HG03460 (cell line): ENCODE measurements around the gene PCDH11Y.
"Not testable (repeated sequence)": the region's sequence is repeated elsewhere in the genome, so short reads cannot be mapped to it uniquely, and the experiment has no call there.

Experiments used
- ATAC-seq: cut with Tn5 transposase; IDR thresholded peaks from one replicate; pipeline ENCODE4 v1.9.1; 2021; ENCODE audit not compliant: unreplicated experiment

PCDH11Y gene, protein sequence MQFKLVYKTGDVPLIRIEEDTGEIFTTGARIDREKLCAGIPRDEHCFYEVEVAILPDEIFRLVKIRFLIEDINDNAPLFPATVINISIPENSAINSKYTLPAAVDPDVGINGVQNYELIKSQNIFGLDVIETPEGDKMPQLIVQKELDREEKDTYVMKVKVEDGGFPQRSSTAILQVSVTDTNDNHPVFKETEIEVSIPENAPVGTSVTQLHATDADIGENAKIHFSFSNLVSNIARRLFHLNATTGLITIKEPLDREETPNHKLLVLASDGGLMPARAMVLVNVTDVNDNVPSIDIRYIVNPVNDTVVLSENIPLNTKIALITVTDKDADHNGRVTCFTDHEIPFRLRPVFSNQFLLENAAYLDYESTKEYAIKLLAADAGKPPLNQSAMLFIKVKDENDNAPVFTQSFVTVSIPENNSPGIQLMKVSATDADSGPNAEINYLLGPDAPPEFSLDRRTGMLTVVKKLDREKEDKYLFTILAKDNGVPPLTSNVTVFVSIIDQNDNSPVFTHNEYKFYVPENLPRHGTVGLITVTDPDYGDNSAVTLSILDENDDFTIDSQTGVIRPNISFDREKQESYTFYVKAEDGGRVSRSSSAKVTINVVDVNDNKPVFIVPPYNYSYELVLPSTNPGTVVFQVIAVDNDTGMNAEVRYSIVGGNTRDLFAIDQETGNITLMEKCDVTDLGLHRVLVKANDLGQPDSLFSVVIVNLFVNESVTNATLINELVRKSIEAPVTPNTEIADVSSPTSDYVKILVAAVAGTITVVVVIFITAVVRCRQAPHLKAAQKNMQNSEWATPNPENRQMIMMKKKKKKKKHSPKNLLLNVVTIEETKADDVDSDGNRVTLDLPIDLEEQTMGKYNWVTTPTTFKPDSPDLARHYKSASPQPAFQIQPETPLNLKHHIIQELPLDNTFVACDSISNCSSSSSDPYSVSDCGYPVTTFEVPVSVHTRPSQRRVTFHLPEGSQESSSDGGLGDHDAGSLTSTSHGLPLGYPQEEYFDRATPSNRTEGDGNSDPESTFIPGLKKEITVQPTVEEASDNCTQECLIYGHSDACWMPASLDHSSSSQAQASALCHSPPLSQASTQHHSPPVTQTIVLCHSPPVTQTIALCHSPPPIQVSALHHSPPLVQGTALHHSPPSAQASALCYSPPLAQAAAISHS (N-terminal part only)

GRCh38 chrY:5000057-5000456, at the start of gene PCDH11Y:
Gene PCDH11Y (plus strand): TSS chrY:5000296. CDS start chrY:5057100, 56,804 bp downstream.
- ATAC-seq, result not testable (repeated sequence)

DNA sequence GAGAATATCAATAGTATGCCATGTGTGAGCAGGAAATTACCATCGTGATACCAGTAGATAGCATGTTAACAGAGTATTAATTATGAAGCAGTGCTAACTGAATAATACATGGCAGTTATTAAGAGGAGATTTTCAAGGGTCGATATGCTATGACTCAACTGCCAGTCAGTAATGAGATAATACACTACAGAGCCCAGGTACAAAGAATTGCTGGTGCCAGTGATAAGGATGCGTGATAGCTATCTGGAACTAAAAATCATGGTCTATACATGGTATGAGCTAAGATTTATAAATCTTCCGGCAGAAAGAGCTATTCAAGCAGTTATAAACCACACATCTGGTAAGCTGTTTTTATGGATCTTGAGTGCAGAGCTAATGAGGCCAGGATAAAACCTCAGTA, 32.2 kb upstream of the PCDH11Y start:
- not testable (repeated sequence) for ATAC-seq

- peak; percentile 99 for ATAC-seq
Observed at GRCh38 chrY:4991743-4992400, 8.2 kb upstream of the PCDH11Y start.

DNA sequence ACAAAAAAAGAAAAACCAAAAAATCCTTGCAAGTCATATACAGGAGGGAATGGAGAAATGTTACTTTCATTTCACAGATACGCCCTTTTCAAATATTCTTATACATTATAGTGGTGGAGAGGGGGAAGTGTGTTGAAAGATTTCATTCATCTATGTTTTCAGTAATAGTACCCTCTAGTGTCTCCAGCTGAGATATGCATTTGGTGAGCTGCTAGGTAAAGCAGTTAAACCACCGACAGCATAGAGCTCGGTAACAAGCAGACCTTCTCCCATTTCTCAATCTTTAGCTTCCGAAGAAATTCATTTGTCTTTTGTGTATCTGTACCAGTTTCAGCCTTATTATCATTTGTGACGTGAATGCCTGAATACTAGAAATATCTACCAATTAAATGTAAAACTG, 5.2 kb upstream of the PCDH11Y start:
- not testable (repeated sequence) for ATAC-seq

- not testable (repeated sequence) for ATAC-seq
Observed at GRCh38 chrY:5002476-5003184, 2.5 kb downstream of the PCDH11Y start.

DNA sequence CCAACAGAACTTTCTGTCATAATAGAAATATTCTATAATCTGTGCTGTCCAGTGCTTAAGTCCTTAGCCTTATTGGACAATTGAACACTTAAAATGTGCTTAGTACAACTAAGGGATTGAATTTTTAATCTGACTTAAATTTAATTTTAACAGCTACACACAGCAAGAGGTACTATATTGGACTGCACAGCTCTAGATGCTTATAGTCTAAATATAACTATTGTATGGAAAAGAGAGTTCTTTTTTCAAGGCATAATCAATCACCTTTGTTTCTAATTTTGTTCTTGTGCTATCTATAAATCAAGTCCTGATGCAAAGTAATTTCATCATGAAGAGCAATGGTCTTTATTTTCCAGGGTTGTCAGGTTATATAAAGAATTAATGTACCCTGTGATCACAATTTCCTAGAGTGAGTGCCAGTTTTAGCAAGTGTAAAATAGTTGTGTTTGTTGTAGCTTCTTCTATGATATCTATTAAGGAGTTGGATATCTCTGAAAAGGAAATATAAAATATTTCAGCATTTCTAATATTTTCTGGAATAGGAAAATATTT, 39.0 kb downstream of the PCDH11Y start:
- not testable (repeated sequence) for ATAC-seq

- not testable (repeated sequence) for ATAC-seq
Observed at GRCh38 chrY:5083017-5083416, 82.9 kb downstream of the PCDH11Y start.

DNA sequence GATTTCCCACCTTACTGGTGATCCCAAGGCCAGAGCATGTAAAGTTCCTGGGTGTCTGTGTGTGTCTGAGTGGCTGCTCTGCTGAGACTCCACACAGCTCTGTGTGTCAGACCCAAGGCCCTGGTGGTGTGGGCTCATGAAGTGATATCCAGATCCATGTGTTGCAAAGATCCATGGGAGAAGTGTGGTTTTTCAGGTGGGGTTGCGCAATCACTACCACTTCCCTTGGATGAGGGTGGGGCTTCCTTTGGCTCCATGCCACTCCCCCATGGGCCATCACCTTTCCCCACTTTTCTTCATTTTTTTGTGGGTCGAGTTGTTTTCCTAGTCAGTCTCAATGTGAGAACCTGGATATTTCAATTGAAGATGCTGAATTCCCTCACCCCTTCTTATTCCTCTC, 182.9 kb downstream of the PCDH11Y start:
- not testable (repeated sequence) for ATAC-seq

- ATAC-seq, result not testable (repeated sequence)
Observed at GRCh38 chrY:5215116-5215515, 215.0 kb downstream of the PCDH11Y start.

GRCh38 chrY:5324931-5325330, 324.8 kb downstream of the PCDH11Y start:
- not testable (repeated sequence) for ATAC-seq

DNA sequence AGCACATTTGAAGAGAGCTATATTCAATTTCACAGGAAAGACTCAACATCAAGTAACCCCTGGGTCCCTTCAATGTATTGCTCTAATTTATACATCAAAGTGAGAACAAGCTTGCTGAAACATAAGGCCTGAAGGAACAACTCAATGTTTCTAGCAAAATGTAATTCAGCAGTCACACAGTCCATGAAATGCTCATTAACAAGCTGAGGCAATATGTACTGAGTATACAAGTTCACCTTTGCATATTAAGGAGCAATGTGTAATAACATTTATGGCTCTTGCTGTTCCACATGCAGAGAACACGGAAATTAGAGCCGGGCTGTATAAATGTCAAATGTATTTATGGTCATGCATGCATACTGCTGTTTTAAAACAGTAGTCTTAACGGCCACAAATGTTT, 342.1 kb downstream of the PCDH11Y start:
- not testable (repeated sequence) for ATAC-seq

- ATAC-seq, result not testable (repeated sequence)
Observed at GRCh38 chrY:5543705-5544104, 543.6 kb downstream of the PCDH11Y start.

GRCh38 chrY:5638589-5638988, 638.5 kb downstream of the PCDH11Y start:
- ATAC-seq, result not testable (repeated sequence)

- ATAC-seq, result not testable (repeated sequence)
Observed at GRCh38 chrY:5679265-5679664, 679.2 kb downstream of the PCDH11Y start.

GRCh38 chrY:5708727-5709126, 708.6 kb downstream of the PCDH11Y start:
- not testable (repeated sequence) for ATAC-seq

GRCh38 chrY:5709788-5710381, 709.8 kb downstream of the PCDH11Y start:
- not testable (repeated sequence) for ATAC-seq

DNA sequence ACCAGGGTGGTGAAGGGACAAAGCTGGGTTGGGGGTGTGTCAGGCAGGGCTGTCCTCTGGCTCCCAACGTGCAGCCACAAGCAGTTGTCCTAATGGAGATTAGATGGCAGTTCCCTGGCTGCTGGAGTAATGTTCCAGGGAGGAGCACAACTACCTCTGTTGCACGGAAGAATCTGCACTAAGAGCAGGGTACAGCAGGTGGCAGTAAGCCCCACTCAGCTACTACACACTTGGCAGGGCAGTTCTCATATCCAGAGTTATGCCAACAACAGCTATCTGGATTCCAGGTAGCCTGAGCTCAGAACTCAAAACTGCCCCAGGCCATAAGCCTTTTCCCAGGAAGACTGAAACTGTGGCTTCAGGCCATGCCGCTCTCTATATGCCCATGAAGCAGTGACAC, 761.3 kb downstream of the PCDH11Y start:
- not testable (repeated sequence) for ATAC-seq

DNA sequence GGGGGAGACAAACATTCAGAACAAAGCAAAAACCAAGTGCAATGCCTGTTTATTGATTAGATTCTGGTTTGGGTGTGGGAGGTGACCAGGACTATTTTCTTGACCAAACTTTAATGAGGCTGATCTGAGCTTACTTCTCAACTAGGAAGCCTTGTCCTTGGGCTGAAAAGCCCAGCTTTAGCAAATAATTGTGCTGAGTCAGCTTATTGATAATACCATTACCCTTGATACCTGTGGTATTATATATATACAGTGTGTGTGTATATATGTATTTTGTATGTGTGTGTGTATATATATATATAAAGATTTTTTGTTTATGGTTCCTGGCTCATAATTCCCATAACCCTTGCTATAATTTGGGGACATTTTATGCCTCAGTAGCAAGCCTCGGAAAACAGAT, 776.4 kb downstream of the PCDH11Y start:
- not testable (repeated sequence) for ATAC-seq
